Measurements from ENCODE around the gene TP53I3. TPM values are rescaled to one million over a fixed set of nuclear protein-coding genes. Genes with fewer than 3 reads are reported as not detected.

TP53I3 gene
- total RNA-seq, result 46.9 and 68.2 TPM in 2 replicates

GRCh38 chr2:24084386-24085199, at the start of gene TP53I3:
TSS of gene TP53I3 (minus strand) at chr2:24084834. CDS start at chr2:24084326, 508 bp downstream.

GRCh38 chr2:24123195-24123921, 38.7 kb upstream of the TP53I3 start, which contains the start of the genes FAM228B and PFN4:
TSS of gene FAM228B (plus strand) at chr2:24123469. CDS start at chr2:24124362, 893 bp downstream.
TSS of gene PFN4 (minus strand) at chr2:24123334. CDS start at chr2:24122535, 799 bp downstream.

DNA sequence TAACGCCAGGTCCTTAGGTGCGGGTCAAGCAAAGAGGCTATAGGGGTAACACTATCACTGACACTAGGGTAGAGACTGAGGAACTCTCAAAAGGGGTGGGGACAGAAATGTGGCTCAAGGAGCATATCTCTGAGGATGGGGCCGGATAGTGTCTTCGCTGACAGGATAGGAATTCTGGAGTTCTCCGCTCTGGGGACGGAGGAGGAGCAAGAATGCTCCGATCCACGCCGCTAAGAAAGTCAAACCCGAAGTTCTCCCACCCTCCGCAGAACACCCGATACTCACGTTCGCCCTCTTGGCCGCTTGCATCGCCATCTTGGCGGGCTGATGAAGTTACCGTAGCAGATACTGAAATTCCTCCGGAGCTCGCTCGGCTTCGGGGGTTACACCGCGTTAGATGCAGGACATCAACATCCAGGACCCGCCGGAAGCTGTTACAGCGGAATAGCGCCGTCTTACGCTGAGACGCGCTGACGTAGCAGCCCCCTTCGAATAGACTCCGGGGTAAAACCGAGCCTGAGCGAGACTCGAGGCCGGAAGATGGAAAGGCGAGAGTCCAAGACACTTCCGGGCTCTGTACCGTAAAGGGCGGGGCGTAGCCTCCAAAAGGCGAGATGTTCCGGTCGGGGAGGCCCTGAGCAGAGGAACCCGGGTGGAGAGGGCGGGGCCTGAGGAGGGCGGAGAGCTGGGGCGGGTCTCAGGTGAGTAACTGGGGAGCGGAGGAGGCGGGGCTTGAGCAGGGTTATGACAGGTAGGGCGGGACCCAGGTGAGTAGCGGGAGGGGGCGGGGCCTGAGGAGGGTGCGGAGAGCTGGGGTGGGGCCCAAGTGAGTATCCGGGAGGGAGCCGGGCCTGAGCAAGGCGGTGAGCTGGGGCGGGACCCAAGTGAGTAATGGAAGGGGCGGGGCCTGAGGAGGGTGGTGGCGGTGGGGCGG, 8.5 kb downstream of the TP53I3 start, which contains the start of gene SF3B6:
SF3B6 (minus strand) TSS at position 412 of the 934 bp plus-strand sequence; CDS start at position 315, 97 bp downstream.

DNA sequence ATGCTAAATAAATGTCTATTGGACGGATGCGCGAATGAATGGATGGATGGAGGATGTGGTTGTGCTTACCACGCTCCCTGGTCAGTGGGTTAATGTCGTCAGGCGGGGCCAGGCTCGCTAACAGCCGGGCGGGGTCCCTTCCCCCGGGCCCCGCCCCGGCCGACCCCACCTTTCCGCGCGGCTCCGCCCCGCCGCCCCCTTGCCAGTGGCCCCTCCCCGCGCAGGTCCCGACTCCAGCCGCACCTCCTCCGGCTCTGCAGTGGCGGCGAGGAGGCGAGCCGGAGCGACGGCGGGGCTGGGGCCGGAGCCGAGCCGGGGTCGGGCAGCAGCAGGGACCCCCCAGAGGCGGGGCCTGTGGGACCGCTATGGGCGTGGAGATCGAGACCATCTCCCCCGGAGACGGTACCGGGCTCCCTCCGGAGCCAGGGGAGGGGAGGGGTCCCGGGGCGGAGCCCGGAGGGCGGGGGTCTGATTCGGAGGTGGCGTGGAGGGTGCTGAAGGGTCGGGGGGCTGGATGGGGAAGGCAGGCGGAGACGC, 35.1 kb downstream of the TP53I3 start, which contains the start of gene FKBP1B:
FKBP1B (plus strand) TSS at position 257 of the 537 bp plus-strand sequence; CDS start at position 366, 109 bp downstream.

DNA sequence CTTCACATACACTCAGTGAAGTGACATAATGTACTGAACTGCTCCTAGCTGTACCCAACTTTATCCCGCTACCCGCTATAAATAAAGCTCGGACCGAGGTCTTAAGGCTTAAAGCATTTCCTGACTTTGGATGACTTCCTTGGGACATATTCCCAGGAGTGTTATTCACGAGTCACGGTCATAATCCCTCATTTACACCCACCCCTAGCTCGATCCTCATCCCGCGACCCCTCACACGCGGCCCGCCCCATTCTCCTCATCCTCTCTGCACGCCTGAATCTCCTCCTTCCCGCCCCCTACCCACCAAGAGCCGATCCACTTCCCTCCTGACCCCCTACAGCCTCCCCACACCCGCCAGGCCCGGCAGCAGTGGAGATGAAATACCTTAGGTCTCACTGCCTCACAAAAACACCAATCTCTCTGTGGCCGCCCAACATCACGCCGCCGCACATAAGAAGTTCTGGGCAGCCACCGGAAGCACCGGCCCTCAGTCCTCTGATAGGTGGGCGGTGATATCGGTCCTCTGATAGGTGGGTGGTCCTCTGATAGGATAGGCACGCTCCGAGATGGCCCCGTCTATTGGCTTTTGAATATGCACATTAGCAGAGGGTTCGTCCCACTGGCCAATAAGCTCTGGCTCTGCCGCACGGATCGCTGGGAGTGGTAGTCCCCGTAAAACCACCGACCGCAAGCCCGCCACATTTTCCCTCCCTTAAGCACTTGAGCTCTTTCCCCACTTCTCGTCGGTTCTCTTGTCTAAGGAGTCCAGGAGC, 37.5 kb downstream of the TP53I3 start, which contains the start of gene WDCP:
WDCP (minus strand) TSS at position 462 of the 773 bp plus-strand sequence. CDS start 7,897 bp downstream, outside the sequence.

Other genes starting within 250 kb of the TP53I3 start
- gene ATAD2B, start 157.7 kb downstream of the TP53I3 start, total RNA-seq, result 2.8 and 3.2 TPM in 2 replicates
- gene UBXN2A, start 144.4 kb downstream of the TP53I3 start, total RNA-seq, result 6.6 and 9.3 TPM in 2 replicates
- gene MFSD2B, start 74.7 kb downstream of the TP53I3 start, total RNA-seq, result 0.16 and 0.38 TPM in 2 replicates
- 5.3 and 6.7 TPM in 2 replicates for gene WDCP, start 37.4 kb downstream of the TP53I3 start, total RNA-seq
- 15.2 and 25.9 TPM in 2 replicates for gene FKBP1B, start 35.1 kb downstream of the TP53I3 start, total RNA-seq
- 108 and 109 TPM in 2 replicates for gene SF3B6, start 8.5 kb downstream of the TP53I3 start, total RNA-seq
- gene PFN4, start 38.5 kb upstream of the TP53I3 start, total RNA-seq, result 0.49 and 1.1 TPM in 2 replicates
- 2.6 and 11.5 TPM in 2 replicates for gene FAM228B, start 38.6 kb upstream of the TP53I3 start, total RNA-seq
- 0.51 TPM in 1 of 2 replicates, not detected in the other for gene FAM228A, start 90.2 kb upstream of the TP53I3 start, total RNA-seq